ENCODE results near the gene MRPL48.
"Not testable (repeated sequence)": the region's sequence is repeated elsewhere in the genome, so short reads cannot be mapped to it uniquely, and the experiment has no call there.

Gene MRPL48
- total RNA-seq: 6.5 to 13.9 reads per million in 2 donors

DNA sequence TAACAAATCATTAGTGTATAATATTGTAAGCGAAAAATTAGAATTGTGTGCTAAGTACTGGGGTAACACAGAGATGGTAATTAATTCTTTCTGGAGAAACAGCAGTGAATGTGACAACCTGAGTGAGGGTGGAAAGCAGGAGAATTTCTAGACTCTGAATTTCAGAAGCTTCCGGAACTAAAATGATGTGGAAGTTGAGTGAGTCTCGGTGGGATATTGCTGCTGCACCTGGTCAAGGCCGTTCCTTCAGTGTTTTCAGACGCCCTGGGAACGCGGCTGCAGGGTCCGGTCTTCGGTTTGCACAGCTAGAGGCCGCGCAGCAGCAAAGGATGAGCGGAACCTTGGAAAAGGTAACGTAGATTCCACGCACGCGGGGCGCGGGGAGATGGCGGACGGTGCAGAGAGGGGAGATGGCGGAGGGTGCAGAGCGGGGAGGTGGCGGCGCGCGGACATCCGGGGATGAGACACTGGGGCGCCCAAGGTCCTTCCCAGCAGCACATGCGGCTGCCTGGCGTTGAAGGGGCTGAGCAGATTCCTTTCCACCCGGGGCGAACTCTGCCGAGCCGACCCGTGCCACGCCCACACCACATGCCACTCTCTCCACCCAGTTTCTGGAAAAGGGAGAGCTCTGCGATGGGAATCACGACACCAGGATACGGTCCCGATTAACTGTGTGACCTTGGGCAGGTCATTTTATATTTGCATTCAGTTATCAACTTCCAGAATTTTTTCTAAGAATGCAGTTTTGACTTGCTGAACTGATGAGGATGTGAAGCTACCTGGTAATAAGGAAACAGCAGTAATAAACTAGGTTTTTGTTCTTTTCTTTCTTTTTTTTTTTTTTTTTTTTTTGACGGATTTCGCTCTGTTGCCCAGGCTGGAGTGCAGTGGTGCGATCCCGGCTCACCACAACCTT, at the start of gene MRPL48:
Gene MRPL48 (plus strand): TSS at position 232 of the 916 bp plus-strand sequence. CDS start 98 bp downstream, at position 330.
- peak; percentile 69 to 95 (median 82) for DNase-seq

DNA sequence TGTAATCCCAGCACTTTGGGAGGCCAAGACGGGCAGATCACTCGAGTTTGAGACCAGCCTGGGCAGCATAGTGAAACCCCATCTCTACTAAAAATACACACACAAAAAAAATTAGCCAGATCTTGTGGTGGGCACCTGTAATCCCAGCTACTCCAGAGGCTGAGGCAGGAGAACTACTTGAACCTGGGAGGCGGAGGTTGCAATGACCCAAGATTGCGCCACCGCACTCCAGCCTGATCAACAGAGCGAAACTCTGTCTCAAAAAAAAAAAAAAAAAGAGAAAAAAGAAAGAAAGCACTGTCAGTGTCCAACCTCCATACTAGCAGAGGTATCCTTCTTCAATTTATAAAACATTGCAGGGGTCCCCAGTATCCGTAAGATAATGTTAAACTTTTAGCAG, 44.6 kb upstream of the MRPL48 start:
- DNase-seq: no peak

DNA sequence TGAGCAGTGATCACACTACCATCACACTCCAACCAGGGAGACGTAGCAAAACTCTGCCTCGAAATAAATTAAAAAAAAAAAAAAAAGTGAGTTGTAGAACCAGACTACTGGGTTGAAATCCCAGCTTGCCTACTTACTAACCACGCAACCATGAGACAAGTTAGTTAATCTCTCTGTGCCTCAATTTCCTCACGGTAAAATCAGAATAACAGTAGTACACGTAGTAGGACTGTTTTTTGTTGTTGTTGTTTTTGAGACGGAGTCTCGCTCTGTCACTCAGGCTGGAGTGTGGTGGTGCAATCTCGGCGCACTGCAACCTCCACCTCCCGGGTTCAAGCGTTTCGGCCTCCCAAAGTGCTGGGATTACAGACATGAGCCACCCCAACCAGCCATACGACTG, 41.0 kb upstream of the MRPL48 start:
- no peak for DNase-seq

DNA sequence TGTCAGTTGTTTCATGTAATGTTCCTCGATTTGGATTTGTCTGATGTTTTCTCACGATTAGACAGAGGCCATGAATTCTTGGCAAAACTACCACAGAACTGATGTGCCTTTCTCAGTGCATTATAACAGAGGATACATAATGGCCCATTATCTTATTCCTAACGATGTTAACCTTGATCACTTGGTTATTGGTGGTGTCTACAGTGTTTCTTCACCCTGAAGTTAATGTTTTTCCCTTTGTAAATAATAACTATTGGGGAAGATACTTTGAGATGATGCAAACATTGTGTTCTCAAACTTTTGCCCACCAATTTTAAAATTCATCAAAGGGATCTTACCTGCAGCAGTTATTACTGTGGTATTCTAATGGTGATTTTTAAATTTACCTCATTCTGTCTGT, 39.9 kb upstream of the MRPL48 start:
- DNase-seq: no peak

DNA sequence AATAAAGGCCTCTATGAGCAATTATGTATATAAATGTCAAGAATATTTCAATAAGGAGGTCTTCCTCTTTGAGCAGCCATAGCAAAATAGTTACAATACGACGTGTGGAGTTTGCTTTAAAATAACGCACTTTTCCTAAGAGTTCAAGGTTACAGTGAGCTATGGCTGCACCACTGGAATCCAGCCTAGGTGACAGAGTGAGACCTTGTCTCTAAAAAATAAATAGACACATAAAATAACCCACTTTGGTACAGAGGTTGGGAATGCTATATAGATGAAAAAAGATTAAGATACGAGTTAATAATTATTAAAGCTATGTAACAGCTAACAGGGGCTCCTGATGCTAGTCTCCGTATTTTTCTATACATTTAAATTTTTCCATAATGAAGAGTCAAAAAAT, 39.4 kb upstream of the MRPL48 start:
- DNase-seq: no peak

DNA sequence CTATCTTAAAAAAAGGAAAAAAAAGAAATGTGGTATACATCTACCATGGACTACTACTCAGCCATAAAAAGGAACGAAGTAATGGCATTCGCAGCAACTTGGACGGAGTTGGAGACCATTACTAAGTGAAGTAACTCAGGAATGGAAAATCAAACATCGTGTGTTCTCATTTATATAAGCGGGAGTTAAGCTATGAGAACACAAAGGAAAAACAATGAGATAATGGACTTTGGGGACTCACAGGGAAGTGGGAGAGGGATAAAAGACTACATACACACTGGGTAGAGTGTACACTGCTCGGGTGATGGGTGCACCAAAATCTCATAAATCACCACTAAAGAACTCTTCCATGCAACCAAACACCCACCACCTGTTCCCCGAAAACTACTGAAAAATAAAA, 38.6 kb upstream of the MRPL48 start:
- DNase-seq: no peak

DNA sequence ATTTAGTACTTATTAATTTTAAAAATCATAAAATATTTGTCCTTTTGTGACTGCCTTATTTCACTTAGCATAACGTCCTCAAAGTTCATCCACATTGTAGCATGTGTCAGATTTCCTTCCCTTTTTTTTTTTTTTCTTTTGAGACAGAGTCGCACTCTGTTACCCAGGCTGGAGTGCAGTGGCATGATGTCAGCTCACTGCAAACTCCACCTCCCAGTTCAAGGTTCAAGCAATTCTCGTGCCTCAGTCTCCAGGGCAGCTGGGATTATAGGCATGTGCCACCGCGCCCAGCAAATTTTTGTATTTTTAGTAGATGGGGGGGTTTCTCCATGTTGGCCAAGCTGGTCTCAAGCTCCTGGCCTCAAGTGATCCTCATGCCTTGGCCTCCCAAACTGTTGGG, 37.4 kb upstream of the MRPL48 start:
- no peak for DNase-seq

DNA sequence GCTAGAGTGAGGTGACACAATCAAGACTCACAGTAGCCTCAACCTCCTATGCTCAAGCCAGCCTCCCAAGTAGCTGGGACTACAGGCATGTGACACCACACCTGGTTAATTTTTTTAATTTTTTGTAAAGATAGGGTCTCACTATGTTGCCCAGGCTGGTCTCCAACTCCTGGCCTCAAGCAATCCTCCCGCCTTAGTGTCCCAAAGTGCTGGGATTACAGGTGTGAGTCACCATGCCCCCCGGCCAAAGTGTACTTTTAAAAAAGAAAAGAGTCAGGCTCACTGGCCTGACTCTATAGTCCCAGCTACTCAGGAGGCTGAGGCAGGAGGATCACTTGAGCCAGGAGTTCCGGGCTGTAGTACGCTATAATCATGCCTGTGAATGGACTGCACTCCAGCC, 36.8 kb upstream of the MRPL48 start:
- DNase-seq: not testable (repeated sequence)

DNA sequence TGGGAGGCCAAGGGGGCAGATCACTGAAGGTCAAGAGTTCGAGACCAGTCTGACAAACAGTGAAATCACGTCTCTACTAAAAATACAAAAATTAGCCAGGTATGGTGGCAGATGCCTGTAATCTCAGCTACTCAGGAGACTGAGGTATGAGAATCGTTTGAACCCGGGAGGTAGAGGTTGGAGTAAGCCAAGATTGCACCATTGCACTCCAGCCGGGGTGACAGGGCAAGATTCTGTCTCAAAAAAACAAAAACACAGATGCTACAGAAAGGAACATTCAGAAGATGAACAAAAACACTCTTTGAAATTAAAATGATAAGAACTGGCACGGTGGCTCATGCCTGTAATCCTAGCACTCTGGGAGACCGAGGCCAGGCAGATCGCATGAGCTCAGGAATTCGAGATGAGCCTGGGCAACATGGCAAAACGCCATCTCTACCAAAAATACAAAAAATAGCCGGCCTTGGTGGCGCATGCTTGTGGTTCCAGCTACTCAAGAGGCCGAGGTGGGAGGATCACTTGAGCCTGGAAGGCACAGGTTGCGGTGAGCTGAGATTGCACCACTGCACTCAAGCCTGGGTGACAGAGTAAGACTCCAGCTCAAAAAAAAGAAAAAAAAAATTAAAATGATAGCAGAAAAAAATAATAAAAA, 35.3 kb upstream of the MRPL48 start:
- DNase-seq: no peak

DNA sequence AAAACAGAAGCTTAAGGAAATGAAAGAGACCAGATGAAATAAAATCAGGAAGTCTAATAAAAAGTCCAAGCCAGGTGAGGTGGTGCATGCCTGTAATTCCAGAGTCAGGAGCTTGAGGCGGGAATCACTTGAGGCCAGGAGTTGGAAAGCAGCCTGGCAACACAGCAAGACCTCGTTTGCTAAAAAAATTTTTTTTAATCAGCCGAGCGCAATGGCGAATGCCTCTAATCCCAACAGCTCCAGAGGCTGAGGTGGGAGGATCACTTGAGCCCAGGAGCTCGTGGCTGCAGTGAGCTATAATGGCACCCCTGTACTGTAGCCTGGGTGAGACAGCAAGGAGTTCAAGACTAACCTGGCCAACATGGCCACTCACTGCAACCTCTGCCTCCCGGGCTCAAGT, 34.8 kb upstream of the MRPL48 start:
- DNase-seq: no peak

DNA sequence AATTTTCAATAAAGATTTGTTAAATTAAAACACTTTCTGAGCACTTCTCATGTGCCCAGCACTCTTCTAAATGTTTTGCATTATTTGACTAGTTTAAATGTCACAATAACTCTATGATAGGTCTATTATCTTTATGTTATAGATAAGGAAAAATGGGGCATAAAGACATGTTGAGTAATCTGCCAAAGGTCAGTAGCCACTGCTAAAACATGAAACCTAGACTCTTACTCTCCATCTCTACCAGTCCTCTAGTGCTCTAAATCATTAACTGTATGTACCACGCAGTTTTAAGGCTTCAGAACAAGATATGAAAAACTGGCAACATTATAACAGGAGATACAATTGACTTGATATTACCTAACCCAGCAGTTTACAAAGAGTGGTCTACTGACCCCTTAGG, 33.7 kb upstream of the MRPL48 start:
- DNase-seq: no peak

DNA sequence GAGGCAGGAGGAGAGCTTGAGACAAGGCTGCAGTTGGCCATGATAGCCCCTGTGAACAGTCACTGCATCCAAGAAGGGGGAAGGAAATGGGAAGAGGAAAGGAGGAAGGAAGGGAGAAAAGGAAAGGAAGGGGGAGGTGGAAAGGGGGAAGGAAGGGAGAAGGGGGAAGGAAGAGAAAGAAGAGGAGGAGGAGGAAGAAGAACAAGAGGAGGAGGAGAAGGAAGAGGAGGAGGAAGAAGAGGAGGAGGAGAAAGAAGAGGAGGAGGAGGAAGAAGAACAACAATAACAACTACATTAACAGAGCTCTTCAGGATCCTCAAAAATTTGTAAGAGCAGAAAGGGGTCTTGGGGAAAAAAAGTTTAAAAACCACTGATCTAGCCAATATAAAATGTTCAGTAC, 32.0 kb upstream of the MRPL48 start:
- no peak for DNase-seq

DNA sequence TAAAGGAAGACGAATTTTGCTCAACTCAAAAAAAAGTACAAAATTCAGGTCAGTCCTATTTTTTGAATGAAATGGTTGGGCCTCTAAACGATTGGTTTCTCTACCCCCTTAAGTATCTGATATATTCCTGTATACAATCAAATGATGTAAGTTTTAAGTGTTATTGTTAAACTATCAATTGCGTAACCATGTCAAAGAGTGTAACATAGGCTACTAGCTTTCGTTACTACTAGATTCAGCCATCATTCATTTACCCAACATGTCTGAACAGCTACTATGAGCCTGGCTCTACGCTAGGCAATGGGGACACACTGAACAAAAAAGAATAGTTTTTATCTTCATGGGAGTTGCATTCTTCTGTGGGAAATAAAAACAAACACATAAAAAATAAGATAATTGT, 30.1 kb upstream of the MRPL48 start:
- no peak for DNase-seq

DNA sequence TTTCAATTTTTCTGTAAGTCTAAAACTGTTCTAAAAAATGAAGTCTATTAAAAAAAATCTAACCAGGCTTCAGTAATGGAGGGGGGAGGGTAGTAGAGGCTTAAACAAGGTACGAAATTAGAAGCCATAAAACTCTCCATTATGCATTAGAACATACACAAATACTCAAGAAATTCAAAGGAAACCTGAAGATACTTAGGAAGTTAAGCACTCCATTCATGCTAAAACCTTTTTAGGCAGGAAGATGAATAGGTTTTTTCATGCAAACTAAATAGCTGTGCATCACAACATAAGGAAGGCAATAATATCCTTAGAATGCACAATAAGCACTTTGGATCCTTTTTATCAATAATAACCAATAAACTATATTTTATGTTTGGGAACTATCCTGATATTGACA, 29.2 kb upstream of the MRPL48 start:
- DNase-seq: no peak

DNA sequence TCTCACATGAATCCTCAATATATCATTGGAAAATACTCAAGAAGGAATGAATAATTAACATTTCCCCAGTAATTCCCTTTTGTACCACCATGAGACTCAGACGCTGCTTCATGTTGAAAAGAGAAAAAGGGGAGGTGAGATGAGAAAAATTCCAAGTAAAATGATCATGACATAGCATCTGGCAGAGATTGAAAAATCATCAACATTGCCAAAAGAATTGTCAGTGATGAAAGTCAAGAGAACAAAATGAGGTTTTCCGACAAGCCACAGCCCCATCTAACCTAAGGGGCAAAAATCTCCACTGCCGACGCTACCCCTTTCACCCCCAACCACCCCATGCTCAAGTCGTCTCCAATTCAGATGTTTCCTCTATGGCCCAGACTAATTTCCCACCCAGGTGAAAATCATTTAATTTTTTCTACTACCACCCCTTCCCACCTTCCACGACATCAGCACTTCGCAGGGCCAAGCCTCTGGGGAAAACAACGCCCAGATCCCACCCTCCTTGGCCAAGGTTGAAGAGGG, 28.0 kb upstream of the MRPL48 start:
- DNase-seq: peak in 1 of 5 experiments; percentile 14

DNA sequence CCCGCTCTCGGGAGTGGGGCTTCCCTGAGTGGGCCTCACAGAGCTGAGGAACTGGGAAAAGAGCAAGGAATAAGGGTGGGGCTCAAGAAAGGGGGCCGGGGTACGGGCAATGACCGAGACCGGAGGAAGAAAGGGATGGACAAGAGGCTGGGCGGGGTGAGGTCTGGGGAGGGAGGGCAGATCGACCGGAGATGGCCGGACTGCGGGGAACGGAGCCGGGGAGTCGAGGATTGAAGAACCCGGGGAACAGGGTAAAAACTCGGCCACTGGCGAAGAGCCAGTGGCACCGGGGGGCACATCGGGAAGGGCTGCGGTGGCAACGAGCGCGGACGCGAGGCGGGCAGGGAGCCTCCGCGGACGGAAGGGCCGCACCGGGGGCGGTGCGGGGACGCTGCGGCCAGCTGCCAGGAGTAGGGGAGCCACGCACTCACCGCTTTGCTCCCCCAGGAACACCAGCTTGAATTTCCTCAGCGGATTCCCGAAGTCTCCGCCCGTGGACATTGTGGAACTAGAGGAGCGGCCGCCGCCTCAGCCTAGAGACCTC, 27.5 kb upstream of the MRPL48 start:
- DNase-seq: peak in 1 of 5 experiments; percentile 9

DNA sequence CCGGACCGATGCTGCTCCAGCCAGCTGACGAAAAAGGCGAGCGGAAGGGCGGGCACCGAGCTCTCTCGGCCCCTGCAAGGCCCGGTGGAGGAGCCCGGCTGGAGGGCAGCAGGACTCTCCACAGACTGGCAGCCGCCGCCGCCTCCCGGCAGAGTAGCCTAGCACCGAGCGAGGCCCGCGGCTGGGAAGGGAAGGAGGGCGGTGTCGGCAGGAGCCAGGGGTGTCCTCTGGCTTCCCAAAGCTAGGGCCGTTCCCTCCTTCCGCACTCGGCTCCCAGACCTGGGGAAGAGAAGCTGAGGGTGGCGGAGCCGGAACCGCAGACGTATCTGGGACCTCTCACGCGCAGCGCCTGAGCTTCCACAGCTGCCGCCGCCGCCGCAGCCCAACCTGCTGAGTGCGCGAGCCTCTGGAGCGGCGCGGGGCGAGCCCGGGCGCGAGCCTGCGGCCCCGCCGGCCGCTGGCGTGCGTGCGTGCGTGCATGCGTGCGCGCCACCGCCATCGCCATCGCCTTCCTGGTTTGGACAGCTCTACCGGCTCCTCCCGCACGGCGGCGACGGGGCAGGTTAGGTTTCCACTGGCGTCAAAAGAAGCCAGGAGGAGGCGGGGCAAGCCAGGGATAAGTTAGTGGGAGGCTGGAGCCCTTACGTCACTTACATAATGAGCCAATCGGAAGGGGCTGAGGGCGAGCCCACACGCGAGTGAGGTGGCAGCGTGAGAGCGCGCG, 26.8 kb upstream of the MRPL48 start, which contains the start of gene RAB6A:
Gene RAB6A (minus strand): TSS at position 396 of the 724 bp plus-strand sequence. CDS start 439 bp downstream, outside the sequence.
- DNase-seq: peak; percentile 97 to 100 (median 100)

DNA sequence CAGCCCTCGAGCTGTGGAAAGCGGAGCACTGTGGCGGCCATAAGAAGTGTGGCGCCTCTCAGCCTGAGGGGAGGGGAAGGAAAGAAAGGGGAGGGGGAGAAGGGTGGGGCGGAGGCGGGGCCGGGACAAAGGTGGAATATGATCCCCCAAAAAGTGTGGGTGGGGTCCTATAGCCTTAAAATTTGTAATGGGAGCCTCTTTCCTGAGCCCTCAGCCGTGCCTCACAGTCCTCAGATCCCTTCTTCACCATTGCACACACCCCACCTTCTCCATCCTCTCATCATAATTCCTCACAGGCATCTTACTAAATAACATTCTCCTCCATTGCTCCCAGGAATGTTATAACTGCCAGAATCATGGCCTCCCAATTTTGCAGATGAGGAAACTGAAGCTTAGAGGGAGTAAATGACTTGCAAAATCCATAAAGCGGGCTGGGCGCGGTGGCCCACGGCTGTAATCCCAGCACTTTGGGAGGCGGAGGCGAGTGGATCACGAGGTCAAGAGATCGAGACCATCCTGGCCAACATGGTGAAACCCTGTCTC, 26.2 kb upstream of the MRPL48 start:
- no peak for DNase-seq

DNA sequence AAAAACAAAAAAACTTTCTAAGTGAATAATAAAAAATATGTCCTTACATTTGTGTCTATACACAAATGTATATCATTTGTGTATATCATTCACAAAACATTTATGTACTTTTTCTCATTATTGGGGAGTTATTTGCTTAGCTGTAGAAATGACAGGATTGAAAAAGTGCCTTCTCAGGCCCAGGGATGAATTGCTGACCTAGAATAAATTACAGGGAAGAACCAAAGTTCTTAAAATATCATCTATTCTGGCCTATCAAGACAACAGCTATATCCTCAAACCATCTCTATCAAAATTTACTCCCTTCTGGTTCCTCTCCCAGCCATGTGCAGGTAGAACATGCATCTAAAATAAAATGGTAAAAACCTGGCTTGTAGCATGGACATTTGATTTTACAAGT, 24.9 kb upstream of the MRPL48 start:
- no peak for DNase-seq

DNA sequence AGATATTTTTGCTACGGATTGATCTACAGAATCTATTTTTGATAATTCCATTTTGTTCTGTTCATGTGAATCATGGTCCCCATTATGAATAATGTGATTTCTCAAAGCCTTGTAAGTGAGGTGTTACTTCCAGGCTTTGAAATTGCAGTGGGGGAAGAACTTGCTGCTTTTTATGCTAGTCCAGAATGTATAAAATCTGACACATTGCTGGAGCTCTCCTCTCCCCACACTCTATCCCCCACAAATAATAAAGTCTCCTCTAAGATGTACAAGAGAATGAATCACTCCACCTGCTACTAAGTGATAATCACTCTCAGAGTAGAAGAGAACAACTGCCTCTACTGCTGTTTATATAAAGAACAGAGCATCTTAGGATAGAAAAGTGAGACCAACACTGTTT, 20.9 kb upstream of the MRPL48 start:
- DNase-seq: no peak

DNA sequence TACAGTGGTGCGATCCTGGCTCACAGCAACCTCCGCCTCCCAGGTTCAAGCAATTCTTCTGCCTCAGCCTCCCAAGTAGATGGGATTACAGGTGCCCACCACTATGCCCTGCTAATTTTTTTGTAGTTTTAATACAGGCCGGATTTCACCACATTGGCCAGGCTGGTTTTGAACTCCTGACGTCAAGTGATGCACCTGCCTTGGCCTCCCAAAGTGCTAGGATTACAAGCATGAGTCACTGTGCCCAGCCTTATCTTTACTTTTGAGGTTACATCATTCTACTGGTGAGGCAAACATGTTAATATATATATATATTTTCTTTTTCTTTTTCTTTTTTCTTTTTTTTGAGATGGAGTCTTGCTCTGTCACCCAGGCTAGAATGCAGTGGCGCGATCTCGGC, 16.9 kb upstream of the MRPL48 start:
- not testable (repeated sequence) for DNase-seq
